ENCODE results near the gene MSI2.

The MSI2 gene

GRCh38 chr17:57352665-57353175, 96.4 kb downstream of the MSI2 start:
- no peak for DNase-seq

- DNase-seq = no peak
These were observed 98.3 kb downstream of the MSI2 start for GRCh38 chr17:57354673-57355072.

DNA sequence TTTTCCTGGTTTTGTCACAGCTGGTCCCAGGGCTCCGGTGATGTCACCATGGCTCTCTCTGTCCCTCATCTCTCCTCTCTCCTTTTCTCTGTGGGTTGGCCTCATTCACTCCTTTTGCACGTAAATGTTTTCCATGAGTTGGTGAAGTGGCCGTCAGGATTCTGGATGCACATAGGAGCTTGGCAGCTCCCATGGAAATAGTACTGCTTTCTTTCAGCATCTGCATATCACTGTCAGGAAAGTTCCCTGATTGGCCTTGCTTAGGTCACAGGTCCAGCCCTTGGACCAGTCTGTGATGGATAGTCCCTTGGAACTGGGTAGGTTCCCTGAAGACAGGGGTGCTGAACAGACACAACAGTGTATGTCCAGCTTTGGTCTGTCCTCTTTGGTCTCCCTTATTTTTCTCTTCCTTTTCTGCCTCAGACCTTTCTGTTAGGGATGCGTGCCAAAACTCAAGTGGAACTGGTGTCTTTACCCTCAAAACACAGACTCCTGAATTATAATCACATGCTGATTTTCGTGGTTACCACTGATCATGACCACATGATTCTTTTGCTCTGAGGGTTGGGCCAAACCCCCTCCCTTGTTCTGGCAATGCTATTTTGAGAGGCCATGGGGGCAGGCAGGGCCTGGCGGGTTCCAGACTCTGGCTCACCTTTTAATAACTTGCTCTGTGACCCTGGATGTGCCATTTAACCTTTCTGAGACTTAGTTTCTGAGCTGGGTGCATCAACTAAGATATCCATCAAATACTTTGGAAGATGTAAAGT, 99.0 kb downstream of the MSI2 start:
- DNase-seq = no peak

GRCh38 chr17:57356153-57356718, 99.9 kb downstream of the MSI2 start:
- DNase-seq = no peak

GRCh38 chr17:57356719-57357391, 100.5 kb downstream of the MSI2 start:
- no peak for DNase-seq

DNA sequence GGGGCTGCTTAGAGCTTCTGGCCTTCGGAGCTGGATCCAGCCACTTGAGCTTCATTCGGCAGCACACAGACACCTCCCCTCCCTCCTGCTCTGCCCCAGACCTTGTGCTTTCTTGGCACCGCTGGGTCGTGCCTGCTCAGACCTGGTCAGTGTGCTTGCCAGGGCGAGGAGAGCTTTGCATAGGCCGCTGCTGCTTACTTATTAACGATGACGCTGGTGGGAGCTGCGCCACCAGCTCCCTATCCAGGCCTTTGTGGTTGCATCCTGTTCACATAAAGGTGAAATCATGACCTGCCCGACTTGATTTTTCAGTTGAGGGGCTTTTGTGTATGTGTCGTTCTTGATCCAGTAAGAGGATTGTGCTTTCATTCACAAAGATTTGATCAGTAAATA, 101.1 kb downstream of the MSI2 start:
- no peak for DNase-seq

DNA sequence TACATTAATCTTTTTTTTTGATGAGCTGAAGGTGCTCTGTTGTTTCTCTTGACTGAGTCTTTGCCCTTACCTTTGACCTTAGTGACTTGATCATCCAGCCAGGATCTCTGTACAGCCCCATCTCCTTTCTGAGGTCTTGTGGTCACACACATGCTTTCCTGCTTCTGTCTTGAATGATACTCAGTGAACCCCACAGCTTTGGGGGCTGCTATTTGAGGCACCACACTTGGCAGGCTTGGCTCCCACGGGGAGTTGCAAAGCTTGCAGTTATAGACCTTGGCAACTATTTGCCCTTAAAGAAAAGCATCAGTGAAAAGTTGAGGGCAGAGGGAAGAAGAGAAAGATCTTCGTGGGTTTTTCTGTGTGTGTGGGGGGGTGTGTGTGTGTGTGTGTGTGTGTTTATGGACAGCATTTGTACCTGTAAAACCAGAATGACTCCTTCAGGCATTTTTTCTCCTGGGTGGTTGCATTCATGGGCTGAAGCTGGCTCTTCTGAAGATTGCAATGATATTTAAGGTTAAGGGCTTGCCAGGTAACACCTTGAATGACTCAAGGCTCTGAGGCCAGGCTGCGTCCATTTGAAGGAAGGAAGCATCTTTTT, 101.6 kb downstream of the MSI2 start:
- DNase-seq = no peak

DNA sequence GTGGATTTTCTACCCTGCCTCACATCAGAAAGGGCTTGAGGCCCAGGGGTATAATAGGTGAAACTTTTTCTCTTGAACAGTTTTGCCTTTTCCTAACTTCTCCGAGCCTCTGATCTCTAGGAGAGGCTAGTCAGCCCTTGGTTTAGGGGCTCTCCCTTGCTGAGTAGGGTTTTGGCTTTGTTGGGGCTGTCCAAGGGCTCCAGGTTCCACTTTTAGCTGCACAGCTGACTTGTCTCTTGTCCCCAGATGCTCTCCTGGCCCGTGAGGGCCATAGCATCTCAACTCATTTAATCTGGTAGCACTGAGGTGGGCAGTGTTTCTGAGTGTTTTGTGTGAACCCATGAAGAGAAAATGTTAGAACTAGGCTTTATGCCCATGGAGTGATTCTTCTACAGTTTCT, 103.9 kb downstream of the MSI2 start:
- DNase-seq = no peak

GRCh38 chr17:57362797-57363556, 106.7 kb downstream of the MSI2 start:
- DNase-seq = no peak

DNA sequence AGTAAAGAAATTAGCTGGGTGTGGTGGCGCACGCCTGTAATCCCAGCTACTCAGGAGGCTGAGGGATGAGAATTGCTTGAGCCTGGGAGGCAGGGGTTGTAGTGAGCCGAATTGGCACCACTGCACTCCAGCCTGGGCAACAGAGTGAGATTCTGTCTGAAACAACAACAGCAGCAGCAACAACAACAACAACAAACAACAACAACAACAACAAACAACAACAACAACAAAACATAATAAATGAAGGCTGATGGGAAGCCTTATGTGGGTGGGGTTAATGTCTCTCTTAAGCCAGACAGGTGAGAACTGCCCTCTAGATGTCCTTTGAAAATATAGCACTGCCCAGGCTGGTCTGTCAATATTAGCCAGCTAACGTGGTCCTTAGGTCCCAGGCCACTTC, 107.3 kb downstream of the MSI2 start:
- no peak for DNase-seq

DNA sequence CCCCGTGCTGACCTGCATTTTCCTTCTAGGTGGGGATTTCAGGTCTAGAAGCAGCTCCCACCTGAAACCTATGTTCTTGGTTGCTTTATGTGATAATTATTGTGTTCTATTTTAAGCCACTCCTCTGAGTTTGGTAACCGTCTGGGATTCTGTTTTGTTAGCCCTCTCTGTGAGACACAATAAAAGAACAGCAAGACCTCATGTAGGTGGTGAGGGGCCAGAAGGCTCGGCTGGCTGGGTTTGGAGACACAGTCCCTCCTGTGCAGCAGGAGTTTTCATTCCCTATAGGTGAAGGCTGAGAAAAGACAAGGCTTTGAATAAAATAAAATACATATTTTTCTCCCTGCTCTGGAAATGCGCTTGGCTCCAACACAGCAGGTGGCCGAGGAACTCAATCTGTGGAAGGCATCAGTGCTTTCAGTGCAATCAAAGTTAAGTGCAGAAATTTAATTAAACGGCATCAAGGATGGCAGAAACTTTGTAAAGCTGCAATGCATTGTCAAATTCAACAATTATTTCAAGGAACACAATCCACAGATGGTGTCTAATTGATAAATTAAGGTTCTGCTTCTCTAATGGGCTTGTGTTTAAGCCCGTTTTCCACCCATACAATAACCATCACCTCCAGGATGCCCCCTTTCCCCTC, 107.8 kb downstream of the MSI2 start:
- DNase-seq = no peak

DNA sequence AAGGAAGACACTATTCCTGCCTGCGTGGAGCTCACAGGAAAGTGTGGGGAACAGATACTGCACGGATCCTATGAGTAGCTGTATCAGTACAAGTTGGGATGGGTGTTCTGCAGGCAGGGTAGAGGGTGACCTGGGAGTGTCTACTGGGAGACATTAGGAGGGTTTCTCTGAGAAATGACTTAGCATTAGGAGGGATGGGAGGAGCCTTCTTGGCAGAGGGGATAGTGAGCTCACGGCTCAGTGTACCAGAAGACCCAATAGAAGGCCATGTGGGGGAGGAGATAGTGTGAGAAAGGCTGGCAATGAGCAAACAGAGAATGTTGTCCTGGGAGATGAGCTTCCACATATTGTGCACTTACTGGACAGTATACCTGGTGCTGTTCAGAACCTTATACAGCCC, 109.1 kb downstream of the MSI2 start:
- DNase-seq = no peak

DNA sequence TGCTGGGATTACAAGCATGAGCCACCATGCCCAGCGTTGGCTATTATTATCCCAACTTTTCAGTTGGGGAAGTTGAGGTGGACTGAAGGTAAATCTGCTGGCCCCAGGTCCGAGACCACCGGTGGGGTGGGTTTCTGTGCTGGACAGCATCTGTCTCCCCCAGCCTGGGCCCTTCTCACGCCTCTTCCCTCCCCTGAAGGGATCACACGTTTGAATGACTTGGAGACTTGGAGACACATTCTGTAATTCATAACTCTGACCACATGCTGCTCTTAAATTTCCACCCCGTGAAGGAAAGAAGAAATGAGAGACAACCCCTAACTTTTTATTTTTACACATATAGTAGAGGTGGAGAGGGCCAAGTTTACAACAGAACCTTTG, 109.8 kb downstream of the MSI2 start:
- DNase-seq = no peak

GRCh38 chr17:57366558-57367351, 110.4 kb downstream of the MSI2 start:
- no peak for DNase-seq

DNA sequence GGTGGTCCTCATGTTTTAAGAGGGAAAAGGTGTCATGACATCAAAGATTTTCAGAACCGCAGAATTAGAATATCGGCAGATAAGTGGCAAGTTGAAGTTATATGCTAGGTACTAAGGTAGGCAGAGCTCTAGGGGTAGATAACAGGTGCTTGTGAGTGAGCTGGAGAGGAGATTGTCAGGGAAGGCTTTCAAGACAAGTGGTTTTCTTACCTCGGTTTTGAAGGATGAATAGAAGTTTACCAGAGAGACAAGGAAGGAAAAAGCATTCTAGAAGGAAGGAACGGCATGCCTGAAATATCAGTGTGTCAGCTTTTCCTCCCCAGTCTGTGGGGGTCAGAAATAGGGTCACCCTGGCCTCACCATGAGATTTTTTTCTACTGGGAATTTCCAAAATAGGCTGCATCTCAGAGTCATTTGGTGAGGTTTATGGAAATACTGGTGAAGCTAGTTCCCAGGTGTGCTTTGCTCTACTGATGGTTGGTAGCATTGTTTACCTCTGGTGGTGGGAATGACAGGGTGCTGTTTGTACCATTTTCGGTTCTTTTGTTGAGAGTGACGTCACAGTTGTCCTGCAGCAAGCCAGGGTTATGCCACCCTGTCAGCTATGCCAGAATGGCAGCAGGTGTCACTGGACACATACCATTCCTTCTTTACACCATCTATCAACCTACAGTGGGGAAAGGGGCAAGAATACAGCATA, 112.5 kb downstream of the MSI2 start:
- DNase-seq = no peak

- no peak for DNase-seq
These were observed 113.2 kb downstream of the MSI2 start for GRCh38 chr17:57369509-57369945.

DNA sequence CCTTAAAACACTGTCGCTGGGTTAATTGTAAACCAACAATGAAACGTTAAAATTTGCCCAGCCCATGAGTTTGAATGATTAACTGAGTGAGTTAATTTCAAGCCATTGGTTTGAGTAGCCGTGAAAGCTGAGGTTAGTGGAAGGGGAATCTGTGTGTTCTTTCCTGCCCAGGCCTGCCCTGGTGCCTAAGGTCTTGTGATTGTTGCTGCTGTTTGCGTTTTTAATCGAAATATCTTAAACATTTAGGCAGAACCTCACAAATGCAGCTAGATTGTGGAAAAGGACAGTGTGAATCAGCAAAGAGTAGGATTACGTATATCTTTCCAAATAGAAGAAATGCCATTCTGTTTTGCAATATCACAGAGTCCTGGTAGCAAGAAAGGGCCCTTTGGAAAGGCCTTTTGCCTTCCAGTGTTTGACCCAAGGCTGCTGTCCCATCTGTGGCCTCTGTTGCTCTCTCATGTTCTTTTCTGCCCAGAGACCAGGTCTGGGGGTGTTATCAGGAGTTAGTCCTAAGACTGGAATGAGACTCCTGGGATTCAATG, 113.8 kb downstream of the MSI2 start:
- DNase-seq = peak; percentile 70

- DNase-seq = no peak
These were observed 114.3 kb downstream of the MSI2 start for GRCh38 chr17:57370619-57371018.

DNA sequence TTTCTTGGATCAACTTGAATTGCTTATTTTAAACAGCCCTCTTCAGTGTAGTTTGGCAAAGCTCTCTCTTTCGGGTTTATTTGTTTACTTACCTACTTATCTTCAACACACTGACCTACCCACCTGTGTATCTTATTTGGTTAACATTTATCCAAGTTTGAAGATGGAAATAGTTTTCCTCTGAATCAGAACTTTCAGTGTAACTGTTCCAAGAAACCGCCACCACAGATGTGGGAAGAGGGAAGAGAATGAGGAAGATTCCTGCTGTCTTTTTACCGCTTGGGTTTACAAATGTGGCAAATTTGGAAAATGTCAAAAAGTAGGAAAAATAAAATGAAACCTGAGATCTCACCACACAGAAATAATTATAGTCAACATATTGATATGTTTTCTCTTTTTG, 115.8 kb downstream of the MSI2 start:
- no peak for DNase-seq

DNA sequence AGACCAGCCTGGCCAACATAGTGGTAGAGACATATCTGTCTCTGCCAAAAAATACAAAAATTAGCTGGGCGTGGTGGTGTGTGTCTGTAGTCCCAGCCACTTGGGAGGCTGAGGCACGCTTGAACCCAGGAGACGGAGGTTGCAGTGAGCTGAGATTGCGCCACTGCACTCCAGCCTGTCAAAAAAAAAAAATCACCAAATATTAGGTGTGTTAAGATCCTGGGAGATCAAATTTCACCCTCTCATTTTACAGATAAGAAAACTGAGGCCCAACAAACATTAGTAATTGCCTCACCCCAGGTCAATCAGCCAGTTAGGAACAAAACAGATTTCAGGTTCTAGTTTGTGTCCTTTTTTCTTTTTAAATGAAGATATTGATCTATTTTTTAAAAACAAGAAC, 116.7 kb downstream of the MSI2 start:
- DNase-seq = no peak

DNA sequence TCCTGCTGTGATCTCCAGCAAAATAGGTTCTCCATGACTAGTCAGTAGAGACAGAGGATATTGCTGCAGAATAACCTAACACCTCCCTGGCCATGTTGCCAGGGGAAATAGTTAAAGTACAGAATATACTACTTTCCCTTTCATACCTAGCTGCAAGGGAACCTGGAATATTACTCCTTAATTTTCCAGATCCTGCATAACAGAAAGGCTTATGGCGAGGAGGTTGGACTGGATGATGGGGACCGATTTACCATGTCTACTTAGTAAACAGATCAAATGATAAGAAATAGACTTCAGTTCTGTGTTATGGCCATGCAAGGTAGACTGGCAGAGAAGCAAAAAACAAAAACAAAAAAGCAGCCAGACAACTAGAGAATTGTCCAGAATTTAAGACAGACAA, 117.4 kb downstream of the MSI2 start:
- no peak for DNase-seq

Data from inflammatory macrophage treated with lipopolysaccharide for 4 hours (primary cell).